ENCODE data around the gene TCF3.

- TF ChIP-seq POLR2A (IDR thresholded peaks at IDR 0.05; ENCODE audit: low read depth, low read length) (no peak), POLR2AphosphoS5 (IDR thresholded peaks at IDR 0.05; ENCODE audit: low read depth, low read length) (no peak)
Observed at GRCh38 chr19:1655987-1656608, 3.7 kb upstream of the TCF3 start.
